CD4-positive, alpha-beta memory T cell (primary cell): ENCODE measurements around the gene SELENOM. TPM values are rescaled to one million over a fixed set of nuclear protein-coding genes. Genes with fewer than 3 reads are reported as not detected.
"Not testable (repeated sequence)": the region's sequence is repeated elsewhere in the genome, so short reads cannot be mapped to it uniquely, and the experiment has no call there.

Source experiments
- CTCF ChIA-PET: fragments of 350-600 bp; sonication (Branson Sonifier 250); formaldehyde crosslinking; loops from one replicate; lab custom pipeline; 2021; ENCODE audit warnings: inconsistent platforms; ENCODE audit not compliant: partially characterized antibody; lab: Charles Lee
- POLR2A ChIA-PET: fragments of 350-600 bp; sonication (Branson Sonifier 250); formaldehyde crosslinking; loops from one replicate; lab custom pipeline; 2021; ENCODE audit not compliant: partially characterized antibody; lab: Charles Lee
- DNase-seq, 5 donors: peaks; one replicate each; pipeline versions ENCODE4 v3.0.0 to v3.0.0-alpha.2; 2020 to 2022; ENCODE audit warnings: mixed read lengths in 1 of 5
- H3K27ac ChIP-seq: one replicate; pipeline ENCODE4 v1.7.0; 2013; ENCODE audit warnings: low read depth, low read length
- H3K27me3 ChIP-seq: 2 replicates; pipeline ENCODE4 v1.7.0; 2013; ENCODE audit warnings: mild to moderate bottlenecking, low read length, moderate library complexity; ENCODE audit not compliant: insufficient read depth
- H3K36me3 ChIP-seq: 2 replicates; pipeline ENCODE4 v1.7.0; 2013; ENCODE audit warnings: mild to moderate bottlenecking, low read length, moderate library complexity; ENCODE audit not compliant: insufficient read depth
- H3K4me1 ChIP-seq: 2 replicates; pipeline ENCODE4 v1.7.0; 2013; ENCODE audit warnings: mild to moderate bottlenecking, low read length, moderate library complexity; ENCODE audit not compliant: insufficient read depth
- H3K4me3 ChIP-seq, 2 donors: one replicate each; pipeline ENCODE4 v1.7.0; 2013; ENCODE audit warnings: low read length in 2 of 2, mild to moderate bottlenecking in 1 of 2
- H3K9me3 ChIP-seq, 2 donors: one replicate each; pipeline ENCODE4 v1.7.0; 2013; ENCODE audit warnings: low read length in 2 of 2, control low read depth in 1 of 2; ENCODE audit not compliant: control insufficient read depth in 1 of 2
- H3K27ac Mint-ChIP-seq, 7 donors: one replicate each; pipeline ENCODE4 v1.8.0; 2020 to 2021; ENCODE audit warnings: mixed read lengths in 7 of 7, mild to moderate bottlenecking in 6 of 7, inconsistent platforms in 3 of 7, moderate library complexity in 3 of 7
- H3K27me3 Mint-ChIP-seq, 2 donors: one replicate each; pipeline ENCODE4 v1.8.0; 2020 to 2021; ENCODE audit warnings: mixed read lengths in 2 of 2
- H3K36me3 Mint-ChIP-seq, 2 donors: one replicate each; pipeline ENCODE4 v1.8.0; 2020 to 2021; ENCODE audit warnings: mixed read lengths in 2 of 2, inconsistent platforms in 1 of 2, mild to moderate bottlenecking in 1 of 2
- H3K4me1 Mint-ChIP-seq, 4 donors: one replicate each; pipeline ENCODE4 v1.8.0; 2020 to 2021; ENCODE audit warnings: mixed read lengths in 4 of 4, mild to moderate bottlenecking in 1 of 4
- H3K4me3 Mint-ChIP-seq, 8 donors: one replicate each; pipeline ENCODE4 v1.8.0; 2020 to 2021; ENCODE audit warnings: mixed read lengths in 8 of 8, mild to moderate bottlenecking in 7 of 8, moderate library complexity in 6 of 8, inconsistent platforms in 3 of 8
- H3K9me3 Mint-ChIP-seq, 8 donors: one replicate each; pipeline ENCODE4 v1.8.0; 2020 to 2021; ENCODE audit warnings: mixed read lengths in 8 of 8, mild to moderate bottlenecking in 5 of 8, inconsistent platforms in 3 of 8, moderate library complexity in 1 of 8
- intact Hi-C: fragments of 100-400 bp; cut with micrococcal nuclease; formaldehyde crosslinking; loops from one replicate; pipeline ENCODE4 v1.15.1; 2023
- polyA plus RNA-seq, 2 donors: library from polyadenylated mRNA; unstranded; fragments of 300-500 nt; fragmentation: Illumina TruSeq; gene quantifications; one replicate each; pipeline ENCODE4 v1.2.3, GENCODE V29; 2021
- total RNA-seq, 2 experiments: library from RNA; stranded (reverse); gene quantifications; one replicate each; pipeline ENCODE4 v1.2.3, GENCODE V29; 2021

Gene SELENOM
- total and polyA plus RNA-seq, 4 experiments from 2014 or later, result 64.2 to 150 (median 87.9) TPM

DNA sequence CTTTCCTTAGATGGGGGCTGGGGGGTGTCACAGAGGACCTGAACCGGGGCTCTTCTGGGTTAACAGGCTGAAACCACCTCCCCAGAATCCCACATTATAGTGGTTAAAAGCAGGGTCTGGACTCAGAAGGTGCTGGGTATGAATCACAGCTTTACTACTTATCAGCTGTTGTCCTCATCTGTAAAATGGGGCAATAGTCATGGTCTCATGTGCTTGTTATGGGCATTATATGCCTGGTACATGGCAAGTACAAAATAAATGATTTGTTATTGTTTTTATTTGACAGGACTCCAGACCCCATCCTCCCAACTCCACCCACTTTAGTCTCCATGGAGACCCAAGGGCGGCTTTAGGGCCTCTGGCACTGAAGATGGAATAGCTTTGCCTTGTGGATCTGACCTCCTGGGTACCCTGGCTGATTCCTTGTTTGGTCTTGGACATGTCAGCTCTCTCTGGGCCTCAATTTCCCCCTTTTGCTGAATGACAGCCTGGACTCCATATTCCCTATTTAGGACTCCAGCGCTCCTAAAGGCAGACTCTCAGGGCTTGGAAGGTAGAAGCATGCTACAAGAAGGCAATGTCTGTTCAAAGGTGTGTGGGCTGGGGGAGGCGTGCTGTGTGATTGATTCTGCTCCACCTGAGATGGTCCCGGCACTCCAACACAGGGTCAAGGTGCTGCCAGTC lies 27.1 kb downstream of the SELENOM start:
- Mint-ChIP-seq H3K9me3 (no peaks in the 10 kb centered on the region), H3K36me3 (no peaks in the 10 kb centered on the region), H3K4me3 (peak overlapping the region; percentile 85 to 92 (median 90)), H3K27me3 (no peaks in the 10 kb centered on the region), H3K4me1 (peaks cover 18 to 40% (median 28%) of the 10 kb centered on the region in 4 donors), H3K27ac (peak overlapping the region; percentile 22 to 85 (median 73))
- ChIA-PET CTCF (no interaction called here), POLR2A (interaction anchor here (0.9 to 2.4 kb wide), 7 partner anchors 13 to 210 kb away, joined by 3 to 12 read pairs (median 3); partner anchors contain the start of genes MORC2, SELENOM and TUG1)
- Histone ChIP-seq H3K36me3 (no peaks in the 10 kb centered on the region), H3K9me3 (no peaks in the 10 kb centered on the region), H3K27ac (peak overlapping the region; percentile 25), H3K4me3 (peak overlapping the region; percentile 0 to 71), H3K27me3 (no peaks in the 10 kb centered on the region), H3K4me1 (peaks cover 40% of the 10 kb centered on the region)
- intact Hi-C loops, result no loop called here
- DNase-seq, result no peak

DNA sequence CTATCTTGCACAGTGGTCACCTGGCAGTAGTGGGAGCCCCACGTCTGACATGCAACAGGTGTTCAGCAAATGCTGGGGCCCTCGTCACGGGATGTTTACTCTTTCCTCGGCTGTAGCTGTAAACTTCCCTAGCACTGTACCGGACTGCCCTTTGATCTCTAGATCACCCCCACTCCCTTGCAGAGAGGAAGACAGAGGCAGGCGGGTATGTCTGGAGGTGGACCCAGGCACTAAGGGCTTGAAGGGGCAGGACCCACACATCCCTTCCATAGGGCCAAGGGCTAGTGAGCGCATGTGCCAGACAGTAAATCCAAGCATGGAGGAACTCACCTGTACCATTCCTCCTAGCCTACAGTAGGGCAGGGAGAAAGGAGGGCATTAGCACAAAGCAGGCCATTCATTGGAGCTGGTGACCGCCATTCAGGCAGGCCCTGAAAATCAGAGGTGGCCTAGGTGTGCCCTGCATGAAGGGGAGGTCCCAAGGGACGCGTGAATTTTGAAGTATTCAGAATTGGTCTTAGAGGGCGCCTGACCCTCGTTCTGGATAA lies 28.2 kb downstream of the SELENOM start:
- peak overlapping the region in 2 of 8 donors; percentile 4 to 8 for H3K4me3 Mint-ChIP-seq
- ChIA-PET CTCF (no interaction called here), POLR2A (interaction anchor here (2.3 kb wide), 1 partner anchor 199 kb away, joined by 5 read pairs; no protein-coding TSS in a partner anchor)

DNA sequence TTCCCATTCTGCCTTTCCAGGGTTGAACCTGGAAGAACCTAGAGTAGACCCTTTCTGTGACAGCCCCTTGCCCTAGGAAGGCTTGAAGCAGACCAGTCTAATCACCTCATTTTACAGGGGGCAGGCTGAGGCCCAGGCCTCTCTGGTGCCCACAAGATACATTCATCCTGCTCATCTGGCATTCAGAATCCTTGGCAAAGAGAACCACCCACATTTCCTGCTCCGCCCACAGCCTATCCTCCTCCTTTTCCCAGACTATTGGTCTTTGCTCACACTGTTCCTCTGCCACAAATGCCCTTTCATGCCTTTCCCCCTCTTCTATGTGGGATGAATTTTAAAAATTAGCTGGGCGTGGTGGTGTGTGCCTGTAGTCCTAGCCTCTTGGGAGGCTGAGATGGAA lies 29.0 kb downstream of the SELENOM start:
- H3K9me3 Mint-ChIP-seq, H3K27me3 Mint-ChIP-seq, DNase-seq, H3K9me3 ChIP-seq, H3K27ac ChIP-seq, POLR2A ChIA-PET, H3K36me3 ChIP-seq, H3K4me3 Mint-ChIP-seq, intact Hi-C loops, H3K4me3 ChIP-seq, CTCF ChIA-PET, H3K36me3 Mint-ChIP-seq, H3K27me3 ChIP-seq: not testable (repeated sequence)
- H3K4me1 ChIP-seq, result peaks cover 28% of the 10 kb centered on the region
- peak overlapping the region in 1 of 7 donors; percentile 50 for H3K27ac Mint-ChIP-seq
- H3K4me1 Mint-ChIP-seq, result peaks cover 12 to 29% (median 19%) of the 10 kb centered on the region in 4 donors

More for the DNA sequence above, 28.2 kb downstream of the SELENOM start:
- H3K27me3 ChIP-seq, result no peaks in the 10 kb centered on the region
- peaks cover 36% of the 10 kb centered on the region for H3K4me1 ChIP-seq
- no peak overlapping the region for H3K27ac ChIP-seq
- H3K9me3 Mint-ChIP-seq, result no peaks in the 10 kb centered on the region
- intact Hi-C loops, result no loop called here
- H3K27me3 Mint-ChIP-seq, result no peaks in the 10 kb centered on the region
- no peak overlapping the region for H3K4me3 ChIP-seq
- no peaks in the 10 kb centered on the region for H3K36me3 ChIP-seq
- H3K4me1 Mint-ChIP-seq, result peaks cover 14 to 37% (median 25%) of the 10 kb centered on the region in 4 donors
- H3K9me3 ChIP-seq, result no peaks in the 10 kb centered on the region
- H3K36me3 Mint-ChIP-seq, result no peaks in the 10 kb centered on the region
- DNase-seq, result no peak
- H3K27ac Mint-ChIP-seq, result no peak overlapping the region

DNA sequence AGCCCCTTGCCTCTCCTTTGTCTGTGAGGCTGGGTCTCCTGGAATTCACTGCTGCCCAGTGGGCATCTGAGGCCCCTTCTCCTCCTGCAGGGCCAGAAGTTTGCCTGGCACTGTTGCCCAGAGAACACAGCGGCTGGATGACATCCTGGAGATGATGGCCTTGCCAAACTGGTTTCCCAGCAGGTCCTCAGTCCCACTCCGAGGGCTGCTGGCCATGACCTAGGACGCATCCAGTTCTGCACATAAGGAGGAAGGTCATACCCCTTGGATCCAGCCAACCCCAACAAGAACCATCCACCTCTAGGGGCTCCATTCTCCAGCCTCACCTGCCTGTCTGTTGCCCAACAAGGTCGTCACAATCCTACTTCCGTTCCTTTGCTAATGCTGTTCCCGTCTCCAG lies 29.7 kb downstream of the SELENOM start:
- Mint-ChIP-seq H3K27ac (peak overlapping the region in 1 of 7 donors; percentile 62), H3K9me3 (no peaks in the 10 kb centered on the region), H3K27me3 (no peaks in the 10 kb centered on the region), H3K4me1 (peaks cover 11 to 25% (median 16%) of the 10 kb centered on the region in 4 donors), H3K4me3 (no peak overlapping the region), H3K36me3 (no peaks in the 10 kb centered on the region)
- ChIA-PET POLR2A (no interaction called here), CTCF (no interaction called here)
- H3K36me3 ChIP-seq, result no peaks in the 10 kb centered on the region
- H3K27me3 ChIP-seq, result no peaks in the 10 kb centered on the region
- no peaks in the 10 kb centered on the region for H3K9me3 ChIP-seq
- peaks cover 21% of the 10 kb centered on the region for H3K4me1 ChIP-seq
- H3K27ac ChIP-seq, result no peak overlapping the region
- no peak overlapping the region for H3K4me3 ChIP-seq
- intact Hi-C loops, result no loop called here
- DNase-seq, result no peak

DNA sequence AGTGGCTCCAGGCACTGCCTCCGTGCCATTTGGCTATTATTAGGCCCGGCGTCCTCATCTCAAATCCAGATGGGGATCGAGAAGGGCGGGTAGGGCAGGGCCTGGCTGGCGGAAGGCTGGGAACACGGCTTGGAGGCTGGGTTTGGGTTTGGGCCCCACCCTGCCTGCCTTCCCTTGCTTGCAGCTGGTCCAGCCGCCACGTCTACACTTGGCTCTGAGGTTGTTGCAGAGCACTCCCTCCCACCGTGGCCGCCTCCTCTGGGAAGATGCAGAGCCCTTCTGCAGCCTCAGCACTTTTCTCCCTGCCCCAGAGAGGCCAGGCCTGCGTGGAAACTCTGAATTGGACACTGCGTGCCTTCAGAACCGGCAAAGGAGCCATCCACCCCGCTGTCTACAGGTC lies 31.4 kb downstream of the SELENOM start:
- no peaks in the 10 kb centered on the region for H3K9me3 ChIP-seq
- no peak overlapping the region for H3K4me3 ChIP-seq
- no peak overlapping the region for H3K4me3 Mint-ChIP-seq
- CTCF ChIA-PET, result no interaction called here
- H3K27me3 Mint-ChIP-seq, result no peaks in the 10 kb centered on the region
- DNase-seq, result no peak
- H3K27ac Mint-ChIP-seq, result no peak overlapping the region
- no peak overlapping the region for H3K27ac ChIP-seq
- no peaks in the 10 kb centered on the region for H3K36me3 ChIP-seq
- no peaks in the 10 kb centered on the region for H3K27me3 ChIP-seq
- no peaks in the 10 kb centered on the region for H3K9me3 Mint-ChIP-seq
- H3K36me3 Mint-ChIP-seq, result no peaks in the 10 kb centered on the region
- peaks cover 0 to 8% (median 4%) of the 10 kb centered on the region in 4 donors for H3K4me1 Mint-ChIP-seq
- POLR2A ChIA-PET, result no interaction called here
- intact Hi-C loops, result no loop called here
- H3K4me1 ChIP-seq, result peaks cover 6% of the 10 kb centered on the region

DNA sequence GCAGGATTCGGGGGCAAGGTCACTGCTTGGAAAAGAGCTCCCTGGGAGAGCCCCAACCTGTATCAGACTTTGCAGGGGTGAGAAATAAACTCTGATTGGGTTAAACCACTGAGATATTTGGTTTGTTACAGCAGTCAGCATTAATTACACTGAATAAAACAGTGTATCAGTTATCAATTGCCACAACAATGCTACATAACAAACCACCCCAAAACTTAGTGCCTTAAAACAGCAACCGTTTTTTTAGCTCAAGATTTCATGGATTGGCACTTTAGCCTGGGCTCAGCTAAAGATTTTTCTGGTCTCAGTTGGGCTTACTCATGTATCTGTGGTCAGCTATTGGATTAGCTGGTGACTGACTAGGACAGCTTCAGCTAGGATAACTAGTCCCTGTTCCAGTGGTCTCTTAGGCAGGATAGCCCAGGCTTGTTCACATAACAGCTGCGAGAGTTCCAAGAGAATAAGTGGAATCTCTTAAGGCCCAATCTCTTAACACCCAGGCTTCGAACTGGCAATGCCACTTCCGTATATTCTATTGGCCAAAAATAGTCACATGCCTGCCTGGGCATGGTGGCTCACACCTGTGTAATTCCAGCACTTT lies 33.7 kb downstream of the SELENOM start:
- CTCF ChIA-PET, H3K4me1 Mint-ChIP-seq, H3K36me3 Mint-ChIP-seq, POLR2A ChIA-PET, DNase-seq, H3K4me1 ChIP-seq, H3K9me3 ChIP-seq, H3K4me3 Mint-ChIP-seq, H3K9me3 Mint-ChIP-seq, H3K27ac ChIP-seq, H3K27me3 Mint-ChIP-seq, H3K4me3 ChIP-seq, H3K27ac Mint-ChIP-seq, intact Hi-C loops, H3K36me3 ChIP-seq, H3K27me3 ChIP-seq: not testable (repeated sequence)

DNA sequence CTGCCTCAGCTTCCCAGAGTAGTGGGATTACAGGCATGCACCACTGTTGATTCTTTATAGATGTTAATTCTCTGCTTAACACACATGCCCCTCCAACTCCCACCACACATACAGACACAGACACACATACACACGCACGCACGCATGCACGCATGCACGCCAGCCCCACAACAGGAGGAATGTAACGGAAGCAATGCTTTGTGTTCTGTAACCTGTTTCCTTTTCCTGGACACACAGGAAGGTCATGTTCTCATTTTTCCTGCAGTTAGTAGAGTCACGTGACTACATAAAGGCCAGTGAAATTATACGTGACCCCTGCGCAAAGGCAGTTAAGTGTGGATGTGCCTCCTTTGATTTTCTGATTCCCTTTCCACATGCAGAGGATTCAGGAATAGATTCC lies 34.2 kb downstream of the SELENOM start:
- H3K9me3 Mint-ChIP-seq, H3K4me1 Mint-ChIP-seq, CTCF ChIA-PET, H3K36me3 ChIP-seq, H3K9me3 ChIP-seq, intact Hi-C loops, H3K36me3 Mint-ChIP-seq, H3K4me3 ChIP-seq, POLR2A ChIA-PET, DNase-seq, H3K4me1 ChIP-seq, H3K27ac Mint-ChIP-seq, H3K27me3 Mint-ChIP-seq, H3K27me3 ChIP-seq, H3K27ac ChIP-seq, H3K4me3 Mint-ChIP-seq: not testable (repeated sequence)
